Measurements from ENCODE around the gene SHC2.

The SHC2 gene

GRCh38 chr19:475360-475759, 14.5 kb upstream of the SHC2 start:
- no peak overlapping the region for H3K4me3 ChIP-seq (replicated peaks in 1 of 2; ENCODE audit: low read depth in 2 of 2, low read length in 2 of 2)
- no peak for DNase-seq (ENCODE audit: low read depth in 2 of 2)
- no peak for TF ChIP-seq CTCF (IDR thresholded peaks at IDR 0.05; ENCODE audit: low read depth, low read length)

DNA sequence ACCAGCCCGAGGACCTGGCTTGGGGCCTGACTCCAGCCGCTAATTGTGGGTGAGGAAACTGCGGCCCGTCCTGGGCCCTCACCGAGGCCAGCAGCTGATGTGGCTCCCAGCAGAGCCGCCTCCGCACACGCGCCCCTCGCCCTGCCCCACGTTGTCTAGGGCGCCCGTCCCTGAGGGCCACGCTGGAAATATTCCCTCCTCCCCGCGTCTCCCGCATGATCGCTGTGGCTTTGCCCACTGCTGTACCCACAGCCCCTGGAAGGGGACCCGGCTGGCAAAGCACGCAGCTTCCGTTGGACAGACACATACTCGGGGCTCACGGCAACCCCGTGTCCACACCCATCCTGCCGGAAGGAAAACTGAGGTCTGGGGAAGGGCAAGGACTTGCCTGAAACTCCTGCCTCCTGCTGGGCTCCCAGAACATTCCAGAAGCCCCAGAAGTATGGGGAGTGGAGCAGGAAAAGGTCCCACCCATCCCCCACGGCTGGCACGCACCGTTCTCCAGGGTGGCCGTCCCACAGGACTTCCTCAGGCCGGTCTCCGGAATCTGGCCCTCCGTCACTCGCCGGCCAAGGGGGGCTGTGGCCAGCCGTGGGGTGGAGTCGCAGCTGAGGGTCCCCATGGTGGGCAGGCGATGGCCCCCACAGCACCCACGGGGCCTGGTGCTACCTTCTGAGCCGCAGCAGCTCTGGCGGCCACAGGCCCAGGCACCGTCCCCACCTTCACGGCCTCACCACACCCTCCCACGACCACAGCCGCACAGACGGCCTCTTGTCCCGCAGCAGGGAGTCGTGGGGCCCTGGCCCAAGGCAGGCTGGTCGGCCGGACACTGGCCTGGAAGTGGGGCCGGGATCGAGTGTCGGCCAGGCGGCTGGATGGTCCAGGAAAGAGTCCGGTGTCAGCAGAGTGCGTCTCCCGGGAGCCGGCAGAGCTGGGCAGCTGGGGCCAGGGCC, 13.6 kb upstream of the SHC2 start:
- no peak for TF ChIP-seq CTCF (IDR thresholded peaks at IDR 0.05; ENCODE audit: low read depth, low read length)
- DNase-seq (ENCODE audit: low read depth in 2 of 2) = no peak
- no peak overlapping the region for H3K4me3 ChIP-seq (replicated peaks in 1 of 2; ENCODE audit: low read depth in 2 of 2, low read length in 2 of 2)

- TF ChIP-seq CTCF (IDR thresholded peaks at IDR 0.05; ENCODE audit: low read depth, low read length) = no peak
- H3K4me3 ChIP-seq (replicated peaks in 1 of 2; ENCODE audit: low read depth in 2 of 2, low read length in 2 of 2) = no peak overlapping the region
- no peak for DNase-seq (ENCODE audit: low read depth in 2 of 2)
Measured at GRCh38 chr19:472005-472858, 11.4 kb upstream of the SHC2 start.

- H3K4me3 ChIP-seq (replicated peaks in 1 of 2; ENCODE audit: low read depth in 2 of 2, low read length in 2 of 2) = no peak overlapping the region
- TF ChIP-seq CTCF (IDR thresholded peaks at IDR 0.05; ENCODE audit: low read depth, low read length) = no peak
- no peak for DNase-seq (ENCODE audit: low read depth in 2 of 2)
Measured at GRCh38 chr19:470701-471100, 9.9 kb upstream of the SHC2 start.

GRCh38 chr19:469833-470232, 9.0 kb upstream of the SHC2 start:
- H3K4me3 ChIP-seq (replicated peaks in 1 of 2; ENCODE audit: low read depth in 2 of 2, low read length in 2 of 2) = no peak overlapping the region
- DNase-seq (ENCODE audit: low read depth in 2 of 2) = no peak
- no peak for TF ChIP-seq CTCF (IDR thresholded peaks at IDR 0.05; ENCODE audit: low read depth, low read length)

DNA sequence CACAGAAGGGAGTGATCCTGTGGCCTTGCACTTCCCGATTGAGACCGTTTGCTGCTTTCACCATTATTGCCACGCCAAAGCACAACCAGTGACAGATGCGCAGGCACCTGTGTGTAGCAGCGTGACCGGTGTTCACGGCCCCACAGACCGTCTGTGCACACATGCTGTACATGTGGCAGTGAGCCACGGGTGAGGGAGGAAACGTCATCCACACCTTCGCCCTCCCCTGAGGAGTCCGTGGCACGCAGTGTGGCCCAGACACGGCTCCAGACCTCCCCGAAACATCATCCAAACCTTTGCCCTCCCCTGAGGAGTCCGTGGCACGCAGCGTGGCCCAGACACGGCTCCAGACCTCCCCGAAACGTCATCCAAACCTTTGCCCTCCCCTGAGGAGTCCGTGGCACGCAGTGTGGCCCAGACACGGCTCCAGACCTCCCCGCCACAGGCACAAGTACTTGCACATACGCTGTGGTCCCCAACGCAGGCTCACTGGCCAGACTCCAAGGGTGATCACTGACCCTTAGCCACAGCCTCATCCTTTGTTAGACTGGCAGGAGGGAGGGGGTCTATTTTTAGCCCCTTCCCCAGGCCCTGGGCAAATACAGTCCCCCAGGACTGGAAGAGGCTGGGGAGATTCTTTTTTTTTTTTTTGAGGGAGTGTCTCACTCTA, 7.9 kb upstream of the SHC2 start:
- DNase-seq (ENCODE audit: low read depth in 2 of 2) = no peak
- TF ChIP-seq CTCF (IDR thresholded peaks at IDR 0.05; ENCODE audit: low read depth, low read length) = no peak
- H3K4me3 ChIP-seq (replicated peaks in 1 of 2; ENCODE audit: low read depth in 2 of 2, low read length in 2 of 2) = no peak overlapping the region

All from cardiac fibroblast (primary cell).